C4-2B (cell line): ENCODE data around the gene FAM229A.

Experiments
- H3K27ac ChIP-seq: fragments of 450-650 bp; 2 replicates; pipeline ENCODE4 v1.5.1; 2017
- CTCF ChIP-seq: fragments of 450-650 bp; conservative IDR thresholded peaks from 2 replicates; pipeline ENCODE4 v1.5.1; 2017; ENCODE audit warnings: mild to moderate bottlenecking
- ZFX ChIP-seq: fragments of 450-650 bp; IDR thresholded peaks from 2 replicates; pipeline ENCODE4 v1.6.1; 2017

The FAM229A gene

DNA sequence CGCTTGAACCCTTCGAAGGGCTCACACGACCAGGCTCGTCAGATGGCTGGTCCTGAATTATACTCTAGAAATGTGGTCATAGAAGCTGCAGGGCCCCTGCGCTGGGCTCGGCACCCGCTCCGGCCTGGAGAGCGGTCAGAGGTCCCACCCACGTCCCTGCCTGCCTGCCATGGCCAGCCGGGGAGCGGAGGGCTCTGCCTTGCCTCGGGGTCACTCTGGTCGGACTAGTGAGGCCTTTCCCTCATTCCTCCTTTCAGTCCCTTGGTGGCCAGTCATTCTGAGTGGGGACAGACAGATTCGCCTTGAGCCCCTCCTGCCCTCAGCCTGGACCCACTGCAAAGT, 25.7 kb downstream of the FAM229A start:
- no peak for TF ChIP-seq CTCF
- no peak for TF ChIP-seq ZFX
- H3K27ac ChIP-seq: no peak overlapping the region; the same call in 1 of the 2 replicates

- TF ChIP-seq ZFX: peak; percentile 46; the same call in 1 of the 2 replicates
- no peak for TF ChIP-seq CTCF
- peak within 1 kb of the TSS; percentile 81 for H3K27ac ChIP-seq
Observed at GRCh38 chr1:32335790-32336590, 26.3 kb downstream of the FAM229A start, which contains the start of gene MARCKSL1. TSS of gene MARCKSL1 (minus strand) at chr1:32336233. CDS start at chr1:32336033, 200 bp downstream.

GRCh38 chr1:32335535-32335789, 26.8 kb downstream of the FAM229A start:
- TF ChIP-seq ZFX (no peak), CTCF (no peak)
- peak overlapping the region; percentile 81 for H3K27ac ChIP-seq

GRCh38 chr1:32334864-32335534, 27.3 kb downstream of the FAM229A start:
- peak; percentile 84 for TF ChIP-seq CTCF
- no peak for TF ChIP-seq ZFX
- H3K27ac ChIP-seq: peak overlapping the region; percentile 81

- peak overlapping the region; percentile 81 for H3K27ac ChIP-seq
- no peak for TF ChIP-seq CTCF
- TF ChIP-seq ZFX: no peak
Observed at GRCh38 chr1:32334274-32334861, 27.9 kb downstream of the FAM229A start.

GRCh38 chr1:32333251-32333963, 28.9 kb downstream of the FAM229A start:
- peak overlapping the region; percentile 50; the same call in 1 of the 2 replicates for H3K27ac ChIP-seq
- TF ChIP-seq ZFX (no peak), CTCF (no peak)
